Testis (tissue), 2 donors: ENCODE data around the gene ARL4A.

ENCODE experiments used
- CTCF ChIP-seq, 3 experiments: fragments of 450-650 bp in 2 of 3; fragments of 200-600 bp in 1 of 3; sonication (generic) in 1 of 3; IDR thresholded peaks; one replicate each; pipeline ENCODE4 v1.5.1; 2016 to 2019; ENCODE audit warnings: antibody characterized with exemption in 3 of 3, mild to moderate bottlenecking in 2 of 3, moderate library complexity in 1 of 3
- POLR2A ChIP-seq: fragments of 450-650 bp; IDR thresholded peaks from one replicate; pipeline ENCODE4 v1.6.1; 2017; ENCODE audit warnings: antibody characterized with exemption, mild to moderate bottlenecking, moderate library complexity

- TF ChIP-seq CTCF (IDR thresholded peaks at IDR 0.05) (no peak), POLR2A (no peak)
Measured at GRCh38 chr7:12689451-12689850, 2.0 kb downstream of the ARL4A start.
